Coronary artery (tissue), 2 donors: ENCODE data around the gene WLS.

Experiments used
- DNase-seq: peaks from one replicate; pipeline ENCODE4 v3.0.0-alpha.2; 2017; ENCODE audit warnings: low spot score
- H3K27ac ChIP-seq, 2 donors: fragments of 200-600 bp; sonication (generic); one replicate each; pipeline ENCODE4 v1.5.1; 2016 to 2019
- H3K4me3 ChIP-seq: fragments of 200-600 bp; sonication (generic); 2 replicates; pipeline ENCODE4 v1.5.1; 2016; ENCODE audit warnings: mild to moderate bottlenecking, moderate library complexity
- CTCF ChIP-seq: fragments of 200-600 bp; sonication (generic); IDR thresholded peaks from one replicate; pipeline ENCODE4 v1.5.1; 2019; ENCODE audit warnings: antibody characterized with exemption

Gene WLS

DNA sequence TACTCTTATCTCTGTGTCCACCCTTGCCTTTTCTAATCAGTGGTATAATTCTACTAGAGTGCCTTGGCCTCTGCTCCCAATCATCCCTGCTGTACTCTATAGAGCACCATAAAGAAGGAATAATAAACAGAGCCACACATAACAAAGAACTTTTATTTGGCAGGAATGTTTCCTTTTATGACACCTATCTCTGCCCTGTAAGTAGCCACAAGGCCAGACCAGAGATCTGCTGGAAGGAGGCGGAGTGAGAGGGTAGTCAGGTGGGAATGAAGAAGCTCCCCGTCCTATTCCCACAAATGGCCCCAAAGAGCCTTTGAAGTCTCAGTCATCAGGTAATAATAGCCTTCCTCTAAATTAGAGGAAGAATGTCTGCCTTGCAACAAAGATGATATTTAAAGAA, 32.7 kb downstream of the WLS start:
- DNase-seq = no peak

DNA sequence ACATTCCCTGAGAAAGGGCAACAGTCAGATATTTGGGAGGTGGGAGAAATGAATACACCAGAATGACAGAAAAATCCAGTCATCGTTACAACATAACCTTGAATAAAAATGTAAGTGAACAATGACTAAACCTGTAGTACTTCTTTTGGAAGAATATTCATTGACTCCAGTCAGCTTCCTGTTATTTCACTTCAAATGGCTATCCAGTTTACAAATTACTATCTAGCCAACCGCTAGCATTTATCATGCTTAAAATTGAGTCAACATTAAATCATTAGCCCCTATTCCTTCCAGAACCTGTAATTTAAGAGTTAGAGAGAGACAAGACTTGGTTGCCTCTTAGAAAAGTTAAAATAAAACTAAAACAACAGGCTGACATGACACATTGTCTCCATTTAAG, 33.6 kb downstream of the WLS start:
- Histone ChIP-seq H3K4me3 (no peak overlapping the region), H3K27ac (no peak overlapping the region)
- TF ChIP-seq CTCF = no peak
- DNase-seq = no peak

More for the DNA sequence above, 32.7 kb downstream of the WLS start:
- no peak for TF ChIP-seq CTCF
- Histone ChIP-seq H3K4me3 (no peak overlapping the region), H3K27ac (no peak overlapping the region)

DNA sequence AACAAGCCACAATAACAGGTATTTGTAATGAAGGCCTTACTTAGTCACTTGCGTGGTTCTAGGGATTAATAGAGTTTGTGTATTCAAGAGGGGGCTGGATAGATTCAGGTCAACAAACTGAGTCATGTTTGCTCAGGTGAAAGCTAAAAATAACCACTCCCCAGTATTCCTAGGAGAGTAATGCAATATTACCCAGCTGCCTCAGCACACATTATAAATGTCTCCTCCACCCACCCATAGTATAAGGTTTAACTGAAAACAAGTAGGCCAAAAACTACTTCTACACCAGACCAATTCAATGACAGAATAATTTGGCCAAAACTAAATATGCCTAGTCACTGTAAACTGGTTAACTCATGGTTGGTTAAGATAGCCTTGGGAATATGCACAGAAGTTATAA, 34.4 kb downstream of the WLS start:
- H3K4me3 ChIP-seq = no peak overlapping the region
- no peak for TF ChIP-seq CTCF
- H3K27ac ChIP-seq = peak overlapping the region in 1 of 2 donors; percentile 2
- DNase-seq = no peak

DNA sequence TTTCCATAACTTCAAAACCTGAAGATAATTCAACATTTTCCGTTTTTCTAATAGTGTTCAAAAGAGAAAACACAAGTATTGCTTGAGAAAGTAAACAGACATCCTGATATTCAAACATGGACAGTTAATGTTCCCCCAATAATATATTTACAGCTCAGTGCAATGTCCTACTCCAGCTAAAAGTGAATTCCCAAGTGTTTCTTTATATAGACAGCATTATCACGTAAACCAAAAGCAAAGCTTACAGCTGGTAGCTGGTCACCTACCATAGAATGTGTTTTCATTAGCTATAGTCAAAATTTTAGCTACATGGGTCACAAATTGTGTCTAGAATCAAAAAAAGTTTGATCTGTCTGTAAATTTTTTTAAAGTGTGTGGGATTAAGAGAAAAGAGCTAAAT, 34.9 kb downstream of the WLS start:
- DNase-seq = no peak
- TF ChIP-seq CTCF = no peak
- H3K27ac ChIP-seq = peak overlapping the region in 1 of 2 donors; percentile 10
- no peak overlapping the region for H3K4me3 ChIP-seq

GRCh38 chr1:68196676-68197075, 35.6 kb downstream of the WLS start:
- no peak for TF ChIP-seq CTCF
- H3K27ac ChIP-seq = no peak overlapping the region
- H3K4me3 ChIP-seq = no peak overlapping the region
- DNase-seq = no peak

- Histone ChIP-seq H3K27ac (no peak overlapping the region), H3K4me3 (no peak overlapping the region)
- TF ChIP-seq CTCF = no peak
- no peak for DNase-seq
Measured at GRCh38 chr1:68191717-68192116, 40.6 kb downstream of the WLS start.

DNA sequence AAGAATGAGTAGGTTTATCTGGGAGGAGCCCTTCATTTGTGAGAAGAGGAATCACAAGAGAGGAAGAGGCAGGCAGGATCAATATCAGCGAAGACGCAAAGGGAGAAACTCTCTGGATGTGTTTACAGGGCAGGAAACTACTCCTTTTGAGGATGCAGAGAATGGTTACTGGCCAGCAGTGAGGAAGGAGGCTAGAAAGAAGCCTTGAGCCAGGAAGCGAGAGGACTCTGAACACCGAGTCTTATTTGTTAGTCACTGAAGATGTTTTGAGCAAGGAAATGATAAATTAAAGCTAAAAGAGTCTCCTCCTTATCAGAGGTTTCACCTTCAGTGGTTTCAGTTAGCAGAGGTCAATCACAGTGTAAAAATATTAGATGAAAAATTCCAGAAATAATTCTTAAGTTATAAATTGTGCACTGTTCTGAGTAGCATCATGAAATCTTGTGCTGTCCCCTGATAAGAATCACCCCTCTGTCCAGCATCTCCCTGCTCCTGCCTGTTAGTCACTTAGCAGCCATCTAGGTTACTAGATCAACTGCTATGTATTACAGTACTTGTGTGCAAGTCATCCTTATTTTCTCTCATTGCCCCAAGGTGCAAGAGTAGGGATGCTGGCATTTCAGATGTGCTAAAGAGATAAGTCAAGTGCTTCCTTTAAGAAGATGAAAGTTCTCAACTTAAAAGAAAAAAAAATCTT, 43.5 kb downstream of the WLS start:
- H3K4me3 ChIP-seq = no peak overlapping the region
- H3K27ac ChIP-seq = no peak overlapping the region
- DNase-seq = no peak
- TF ChIP-seq CTCF = no peak
